Activated T-helper 2 cell treated with anti-CD3 and anti-CD28 coated beads, Interferon-gamma antibody, Interleukin-2, Interleukin-4, amounts not matched to agents 10 μg/mL and 5 μg/mL and 100 μg/mL, durations not matched to agents 14 hours and 24 hours and 36 hours (primary cell): Measurements from ENCODE around the gene ENAH. TPM values are rescaled to one million over a fixed set of nuclear protein-coding genes. Genes with fewer than 3 reads are reported as not detected.

Experiments
- DNase-seq: peaks from one replicate; pipeline ENCODE4 v3.0.0; 2021; ENCODE audit warnings: low spot score
- H3K27ac Mint-ChIP-seq: one replicate; pipeline ENCODE4 v1.8.0; 2021; ENCODE audit warnings: mixed read lengths
- H3K27me3 Mint-ChIP-seq: one replicate; pipeline ENCODE4 v1.8.0; 2021; ENCODE audit warnings: low read depth, mixed read lengths
- H3K36me3 Mint-ChIP-seq: one replicate; pipeline ENCODE4 v1.8.0; 2021; ENCODE audit warnings: low read depth, mixed read lengths
- H3K4me1 Mint-ChIP-seq: one replicate; pipeline ENCODE4 v1.8.0; 2021; ENCODE audit warnings: low read depth, mixed read lengths
- H3K4me3 Mint-ChIP-seq: one replicate; pipeline ENCODE4 v1.8.0; 2021; ENCODE audit warnings: low read depth, mild to moderate bottlenecking, moderate library complexity, mixed read lengths
- H3K9me3 Mint-ChIP-seq: one replicate; pipeline ENCODE4 v1.8.0; 2021; ENCODE audit warnings: mixed read lengths
- intact Hi-C: fragments of 100-400 bp; cut with micrococcal nuclease; formaldehyde crosslinking; loops from one replicate; pipeline ENCODE4 v1.15.1; 2023
- total RNA-seq: library from RNA; stranded (reverse); gene quantifications from 2 replicates; pipeline ENCODE4 v1.2.3, GENCODE V29; 2022

Gene ENAH
- total RNA-seq, 1 donor from 2014 or later: 0.14 TPM

DNA sequence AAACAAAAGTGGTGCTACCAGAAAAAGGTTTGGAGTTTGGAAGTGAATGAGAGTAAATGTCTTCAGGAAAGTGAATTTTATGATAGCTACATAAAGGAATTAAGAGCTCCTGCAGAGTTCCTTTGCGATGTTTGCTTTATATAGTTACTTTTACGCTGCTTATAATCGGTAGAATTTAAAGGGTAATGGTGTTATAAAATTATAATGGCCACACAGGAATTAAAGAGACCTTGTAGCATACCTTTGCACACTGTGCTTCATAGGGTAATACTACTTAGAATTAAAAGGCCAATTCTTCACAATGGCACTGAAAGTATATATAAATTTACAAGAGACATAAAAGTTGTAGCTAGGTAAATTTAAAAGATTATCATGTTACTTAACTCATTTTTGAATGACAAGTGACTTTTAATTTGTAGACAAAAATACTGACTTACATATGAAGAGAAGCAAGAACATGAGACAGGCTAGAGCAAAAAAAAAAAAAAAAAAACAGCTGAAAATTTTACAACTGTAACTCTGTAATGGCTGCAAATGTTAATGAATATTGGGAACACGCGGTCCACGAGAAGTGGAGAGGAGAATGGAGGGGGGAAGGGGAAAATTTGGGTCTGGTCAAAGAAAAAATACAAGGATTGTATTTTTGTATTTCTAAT, 159.2 kb downstream of the ENAH start:
- intact Hi-C loops: no loop called here
- Mint-ChIP-seq H3K9me3 (no peaks in the 10 kb centered on the region), H3K27me3 (peaks cover 37% of the 10 kb centered on the region)

DNA sequence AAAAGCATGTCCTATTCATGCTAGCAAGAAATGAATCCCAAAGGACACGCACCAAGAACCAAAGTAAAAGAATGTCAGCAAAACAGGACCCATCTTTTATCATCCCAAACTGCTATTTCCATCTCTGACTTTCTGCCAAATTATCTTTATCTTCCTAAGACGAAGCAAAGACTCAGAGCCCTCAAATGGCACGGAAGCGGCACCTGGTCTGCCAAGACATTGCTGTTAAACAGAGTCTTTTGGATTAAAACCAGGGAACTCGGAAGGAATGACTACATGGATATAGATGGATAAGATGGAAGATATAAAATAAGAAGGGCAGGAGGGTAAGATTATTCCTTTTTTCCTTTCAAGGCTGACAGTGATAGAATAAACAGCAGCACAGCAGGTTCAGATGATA, 164.2 kb downstream of the ENAH start:
- H3K27ac Mint-ChIP-seq: no peak overlapping the region
- H3K9me3 Mint-ChIP-seq: no peaks in the 10 kb centered on the region
- no peaks in the 10 kb centered on the region for H3K36me3 Mint-ChIP-seq
- intact Hi-C loops: no loop called here
- DNase-seq: no peak
- no peak overlapping the region for H3K4me3 Mint-ChIP-seq
- no peaks in the 10 kb centered on the region for H3K4me1 Mint-ChIP-seq
- peaks cover 19% of the 10 kb centered on the region for H3K27me3 Mint-ChIP-seq

More for the DNA sequence above, 159.2 kb downstream of the ENAH start:
- no peak for DNase-seq
- Mint-ChIP-seq H3K4me1 (peaks cover 2% of the 10 kb centered on the region), H3K27ac (no peak overlapping the region), H3K36me3 (no peaks in the 10 kb centered on the region), H3K4me3 (no peak overlapping the region)

DNA sequence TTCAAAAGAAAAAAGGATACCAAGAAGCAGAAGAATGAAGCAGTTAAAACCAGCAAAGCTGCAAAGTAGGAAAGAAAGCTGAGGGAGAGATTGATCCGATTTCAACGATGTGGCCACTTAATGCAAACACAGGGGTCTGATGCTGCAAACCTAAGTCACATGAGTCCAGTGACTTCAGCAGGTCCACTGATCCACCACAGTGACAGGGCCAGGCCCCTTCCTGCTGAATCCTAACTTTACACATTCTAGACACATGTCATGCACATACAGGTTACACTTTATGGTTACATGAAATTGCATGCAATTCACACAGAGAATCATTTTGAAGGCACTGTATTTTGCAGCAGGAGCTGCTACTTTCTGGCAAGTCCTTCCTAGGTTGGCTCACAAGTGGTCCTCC, 166.1 kb downstream of the ENAH start:
- Mint-ChIP-seq H3K27me3 (peaks cover 15% of the 10 kb centered on the region), H3K36me3 (no peaks in the 10 kb centered on the region), H3K4me3 (no peak overlapping the region), H3K9me3 (no peaks in the 10 kb centered on the region), H3K4me1 (no peaks in the 10 kb centered on the region), H3K27ac (no peak overlapping the region)
- intact Hi-C loops: no loop called here
- no peak for DNase-seq

DNA sequence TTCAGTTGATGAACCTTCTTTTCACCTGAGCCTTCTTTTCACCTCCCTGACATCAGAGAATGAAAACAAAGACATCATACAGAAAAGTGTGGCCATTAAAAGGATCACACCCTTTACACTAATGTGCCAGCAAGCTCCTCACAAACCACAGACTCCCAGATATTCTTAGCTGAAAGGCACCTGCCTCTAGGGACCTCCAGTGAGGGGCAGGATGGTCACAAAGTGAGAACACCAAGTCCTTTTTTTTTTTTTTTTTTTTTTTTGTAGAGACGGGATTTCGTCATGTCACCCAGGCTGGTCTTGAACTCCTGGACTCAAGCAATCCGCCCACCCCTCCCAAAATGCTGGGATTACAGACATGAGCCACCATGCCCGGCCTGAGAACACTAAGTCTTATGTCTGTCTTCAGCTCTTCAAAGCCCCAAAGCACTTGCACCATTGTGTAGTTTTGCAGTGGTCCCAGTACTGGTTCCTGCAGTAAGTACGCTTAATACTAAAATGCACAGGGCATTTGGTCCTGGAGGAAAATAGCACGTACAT, 166.9 kb downstream of the ENAH start:
- H3K9me3 Mint-ChIP-seq: no peaks in the 10 kb centered on the region
- peaks cover 14% of the 10 kb centered on the region for H3K27me3 Mint-ChIP-seq
- H3K4me1 Mint-ChIP-seq: no peaks in the 10 kb centered on the region
- H3K36me3 Mint-ChIP-seq: no peaks in the 10 kb centered on the region
- no peak for DNase-seq
- H3K4me3 Mint-ChIP-seq: no peak overlapping the region
- intact Hi-C loops: no loop called here
- no peak overlapping the region for H3K27ac Mint-ChIP-seq

DNA sequence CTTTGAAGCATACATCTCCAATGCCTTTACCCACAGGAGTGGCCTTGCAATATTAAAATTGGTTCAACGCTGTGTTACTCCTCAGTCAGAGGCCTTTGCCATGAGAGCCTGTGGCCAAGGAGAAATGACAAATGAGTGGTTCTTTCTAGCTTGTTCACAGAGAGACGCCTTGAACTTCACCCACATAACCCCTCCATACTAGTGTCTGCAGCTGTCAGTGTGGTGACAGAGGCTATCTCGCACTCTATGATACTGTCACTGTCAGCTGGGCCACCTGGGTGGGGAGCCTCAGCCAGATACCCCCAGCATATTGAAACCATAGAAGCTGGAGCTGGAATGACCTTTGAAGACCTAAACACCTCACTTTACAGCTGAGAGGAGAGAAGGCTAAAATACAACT, 167.7 kb downstream of the ENAH start:
- Mint-ChIP-seq H3K27ac (no peak overlapping the region), H3K9me3 (no peaks in the 10 kb centered on the region), H3K36me3 (no peaks in the 10 kb centered on the region), H3K4me1 (no peaks in the 10 kb centered on the region), H3K27me3 (peaks cover 14% of the 10 kb centered on the region), H3K4me3 (no peak overlapping the region)
- DNase-seq: no peak
- intact Hi-C loops: no loop called here

DNA sequence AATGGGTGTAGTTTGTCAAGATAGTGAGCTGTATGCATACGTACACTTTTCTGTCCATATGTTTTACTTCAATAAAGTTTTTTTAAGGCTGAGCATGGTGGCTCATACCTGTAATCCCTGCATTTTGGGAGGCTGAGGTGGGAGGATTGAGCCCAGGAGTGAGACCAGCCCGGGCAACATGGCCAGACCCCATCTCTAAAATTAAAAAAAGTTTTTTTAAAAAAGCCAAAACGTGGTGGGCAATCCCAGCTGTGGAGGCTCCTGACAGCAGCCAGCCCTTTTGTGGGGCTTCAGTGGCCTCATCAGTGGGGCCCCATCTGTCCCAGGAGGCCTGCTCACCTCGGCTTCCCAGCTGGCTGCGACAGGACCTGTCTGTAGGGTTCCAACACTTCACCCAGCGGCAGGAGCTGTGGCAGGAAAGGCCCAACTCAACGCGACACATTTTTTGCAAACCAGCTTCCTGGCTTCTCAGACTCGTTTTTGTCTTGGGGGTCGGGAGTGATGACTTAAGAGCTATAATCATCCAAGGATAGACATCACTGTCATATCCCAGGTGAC, 168.2 kb downstream of the ENAH start:
- Mint-ChIP-seq H3K27ac (no peak overlapping the region), H3K4me1 (no peaks in the 10 kb centered on the region), H3K9me3 (no peaks in the 10 kb centered on the region), H3K36me3 (no peaks in the 10 kb centered on the region), H3K4me3 (no peak overlapping the region), H3K27me3 (peaks cover 12% of the 10 kb centered on the region)
- DNase-seq: no peak
- intact Hi-C loops: no loop called here

DNA sequence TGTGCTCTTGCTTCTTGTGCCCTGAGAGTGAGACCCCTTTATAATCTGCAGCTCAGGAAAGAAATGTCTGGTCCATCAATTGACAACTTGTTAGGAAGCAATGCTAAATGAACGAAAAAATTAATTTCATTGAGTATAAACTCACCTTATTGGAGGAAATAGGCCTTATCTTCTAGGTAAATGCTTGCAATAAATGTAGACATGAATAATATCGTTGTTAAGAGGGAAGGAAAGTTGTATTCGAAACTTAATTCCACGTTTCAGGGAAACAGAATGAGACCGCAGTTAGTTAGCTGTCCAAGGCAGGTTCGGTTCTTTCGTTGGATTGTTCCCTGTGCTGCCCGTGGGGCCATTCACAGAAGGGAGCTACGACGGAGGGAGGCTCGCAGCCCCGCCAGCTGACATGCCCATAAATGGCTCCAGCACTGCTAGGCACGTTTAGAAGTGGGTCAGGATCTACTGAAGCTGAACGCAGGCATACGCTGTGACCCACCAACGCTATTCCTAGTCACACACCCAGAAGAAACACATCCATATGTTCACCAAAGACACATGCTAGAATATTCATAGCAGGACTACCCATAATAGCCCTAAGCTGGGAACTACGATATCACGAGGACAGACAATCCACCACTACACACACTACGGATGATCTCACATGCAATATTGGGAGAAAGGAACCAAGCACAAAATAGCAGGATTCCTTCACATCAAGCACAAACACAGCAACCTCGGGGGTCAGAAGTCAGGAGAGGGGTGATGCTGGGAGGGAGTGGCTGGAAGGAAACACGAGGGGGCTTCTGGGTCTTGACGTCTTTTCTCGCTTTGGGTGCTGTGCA, 168.9 kb downstream of the ENAH start:
- Mint-ChIP-seq H3K9me3 (no peaks in the 10 kb centered on the region), H3K27me3 (peaks cover 14% of the 10 kb centered on the region), H3K36me3 (no peaks in the 10 kb centered on the region), H3K27ac (no peak overlapping the region), H3K4me3 (no peak overlapping the region), H3K4me1 (no peaks in the 10 kb centered on the region)
- no peak for DNase-seq
- intact Hi-C loops: no loop called here

DNA sequence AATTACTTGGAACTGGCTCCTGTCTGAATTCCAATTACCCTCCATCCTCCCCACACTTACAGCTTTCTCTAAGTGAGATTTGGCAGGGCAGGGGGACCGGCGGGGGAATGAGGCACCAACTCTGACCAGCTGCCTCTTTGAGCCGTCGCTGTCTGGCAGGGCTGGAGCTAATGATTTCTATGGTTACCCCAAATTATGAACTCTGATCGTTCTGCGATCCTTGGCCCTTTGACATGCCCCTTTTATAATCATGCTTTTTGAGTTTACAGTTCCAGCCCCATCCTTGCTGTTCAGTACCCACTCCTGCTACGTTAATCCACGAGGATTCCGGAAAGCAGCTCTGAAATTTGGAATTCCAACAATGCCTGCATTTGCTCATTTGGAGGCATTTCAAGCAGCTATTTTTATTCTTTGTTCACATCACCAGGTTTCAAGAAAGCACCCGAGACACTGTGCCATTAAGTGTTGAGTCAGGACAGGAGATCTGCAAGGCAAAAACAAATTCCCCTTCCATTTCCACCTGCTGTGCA, 170.4 kb downstream of the ENAH start:
- DNase-seq: no peak
- peaks cover 16% of the 10 kb centered on the region for H3K27me3 Mint-ChIP-seq
- H3K4me1 Mint-ChIP-seq: peaks cover 8% of the 10 kb centered on the region
- no peak overlapping the region for H3K4me3 Mint-ChIP-seq
- no peaks in the 10 kb centered on the region for H3K36me3 Mint-ChIP-seq
- H3K27ac Mint-ChIP-seq: no peak overlapping the region
- H3K9me3 Mint-ChIP-seq: no peaks in the 10 kb centered on the region
- intact Hi-C loops: no loop called here

DNA sequence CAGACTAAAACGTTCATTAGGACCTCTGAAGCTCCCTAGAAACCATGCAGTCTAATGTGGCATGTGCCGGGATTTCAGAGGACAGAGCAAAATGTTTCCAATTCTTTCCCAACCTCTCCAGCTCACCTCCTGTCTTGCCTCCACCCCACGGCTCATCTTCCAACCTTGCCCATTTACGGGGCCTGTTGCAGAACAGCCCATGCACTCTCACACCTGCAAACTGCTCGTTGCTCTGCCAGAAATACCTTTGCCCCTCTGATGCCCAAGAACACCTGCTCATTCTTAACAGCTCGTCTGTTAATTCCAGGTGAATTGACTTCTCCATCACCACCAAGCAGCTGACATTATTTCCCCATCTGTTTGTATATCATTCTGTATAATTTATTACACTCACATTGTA, 171.2 kb downstream of the ENAH start:
- Mint-ChIP-seq H3K4me1 (peaks cover 16% of the 10 kb centered on the region), H3K27me3 (peaks cover 14% of the 10 kb centered on the region), H3K9me3 (no peaks in the 10 kb centered on the region), H3K27ac (no peak overlapping the region), H3K36me3 (no peaks in the 10 kb centered on the region), H3K4me3 (no peak overlapping the region)
- intact Hi-C loops: no loop called here
- DNase-seq: no peak

DNA sequence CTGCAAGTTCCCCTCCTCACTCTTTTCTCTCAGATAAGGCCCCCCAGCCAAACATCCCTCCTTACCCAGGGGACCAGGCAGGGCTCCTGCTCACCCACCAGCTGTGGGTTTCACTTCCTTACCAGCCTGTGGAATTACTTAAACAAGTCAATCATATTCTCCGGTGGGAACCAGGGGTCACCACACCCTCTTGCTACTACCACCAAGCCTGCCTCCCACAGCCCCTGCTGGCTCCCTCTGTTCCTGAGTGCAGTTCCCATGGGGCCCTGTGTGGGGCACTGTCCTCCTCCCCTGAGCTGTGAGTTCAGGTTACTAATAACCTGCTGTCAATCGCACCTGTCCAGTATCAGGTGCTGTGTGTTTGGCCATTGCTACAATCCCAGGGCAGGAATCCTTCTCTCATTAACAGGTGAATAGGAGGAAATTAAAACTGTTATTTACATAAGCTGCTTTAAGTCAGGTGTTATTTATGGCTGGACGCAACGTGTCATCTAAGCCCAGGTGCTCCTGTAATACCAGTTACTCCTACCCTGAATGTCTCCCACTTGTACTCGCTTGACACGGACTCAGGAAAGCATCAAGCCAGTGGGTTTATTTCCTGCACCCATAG, 172.0 kb downstream of the ENAH start:
- Mint-ChIP-seq H3K36me3 (no peaks in the 10 kb centered on the region), H3K4me3 (no peak overlapping the region), H3K9me3 (no peaks in the 10 kb centered on the region), H3K4me1 (peaks cover 20% of the 10 kb centered on the region), H3K27me3 (peaks cover 10% of the 10 kb centered on the region), H3K27ac (no peak overlapping the region)
- intact Hi-C loops: no loop called here
- no peak for DNase-seq

DNA sequence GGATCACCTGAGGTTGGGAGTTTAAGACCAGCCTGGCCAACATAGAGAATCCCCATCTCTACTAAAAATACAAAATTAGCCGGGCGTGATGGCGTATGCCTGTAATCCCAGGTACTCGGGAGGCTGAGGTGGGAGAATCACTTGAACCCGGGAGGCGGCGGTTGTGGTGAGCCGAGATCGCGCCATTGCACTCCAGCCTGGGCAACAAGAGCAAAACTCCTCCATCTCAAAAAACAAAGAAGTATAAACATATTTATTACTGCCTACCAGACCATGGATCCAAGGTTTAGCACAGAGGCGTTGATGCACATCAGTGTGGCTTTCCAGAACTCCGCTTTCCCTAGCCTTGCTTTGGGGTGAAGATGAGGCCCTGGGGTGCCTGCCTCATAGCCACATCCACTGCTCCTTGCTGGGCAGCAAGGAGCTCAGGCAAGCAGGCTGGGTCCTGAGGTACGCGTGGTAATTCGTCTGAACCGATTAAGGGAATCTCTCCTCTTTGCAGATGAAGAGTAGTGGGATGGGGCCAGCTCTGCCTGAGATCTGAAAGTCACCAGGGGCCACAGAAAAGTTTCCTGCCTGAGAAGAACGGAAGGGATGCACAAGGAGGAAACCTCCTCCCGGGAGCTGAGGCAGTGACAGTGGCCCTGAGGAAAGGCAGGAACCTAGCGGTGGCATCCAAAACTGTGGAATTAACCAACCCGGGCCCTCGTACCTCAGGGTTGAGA, 172.8 kb downstream of the ENAH start:
- intact Hi-C loops: loop anchor here (5.0 to 10.0 kb wide), 2 partner anchors 72 to 175 kb away; partner anchors contain the start of gene ENAH

DNA sequence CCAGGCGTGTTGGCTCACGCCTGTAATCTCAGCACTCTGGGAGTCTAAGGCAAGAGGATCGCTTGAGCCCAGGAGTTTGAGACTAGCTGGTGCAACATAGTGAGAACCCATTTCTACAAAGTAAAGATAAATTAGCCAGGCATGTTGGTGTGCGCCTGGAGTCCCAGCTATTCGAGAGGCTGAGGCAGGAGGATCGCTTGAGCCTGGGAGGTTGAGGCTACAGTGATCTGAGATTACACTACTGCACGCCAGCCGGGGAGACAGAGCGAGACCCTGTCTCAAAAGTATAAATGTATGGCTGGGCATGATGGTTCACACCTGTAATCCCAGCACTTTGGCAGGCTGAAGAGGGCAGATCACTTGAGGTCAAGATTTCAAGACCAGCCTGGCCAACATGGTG, 173.6 kb downstream of the ENAH start:
- Mint-ChIP-seq H3K4me1 (peaks cover 20% of the 10 kb centered on the region), H3K9me3 (no peaks in the 10 kb centered on the region), H3K36me3 (no peaks in the 10 kb centered on the region), H3K27ac (no peak overlapping the region), H3K27me3 (peaks cover 10% of the 10 kb centered on the region), H3K4me3 (no peak overlapping the region)
- DNase-seq: no peak
- intact Hi-C loops: loop anchor here (5.0 to 10.0 kb wide), 2 partner anchors 73 to 175 kb away; partner anchors contain the start of gene ENAH

More for the DNA sequence above, 172.8 kb downstream of the ENAH start:
- peaks cover 20% of the 10 kb centered on the region for H3K4me1 Mint-ChIP-seq
- H3K9me3 Mint-ChIP-seq: no peaks in the 10 kb centered on the region
- H3K4me3 Mint-ChIP-seq: no peak overlapping the region
- H3K27ac Mint-ChIP-seq: no peak overlapping the region
- peaks cover 10% of the 10 kb centered on the region for H3K27me3 Mint-ChIP-seq
- no peaks in the 10 kb centered on the region for H3K36me3 Mint-ChIP-seq
- DNase-seq: no peak
